ENCODE results near the gene SLC35F3. TPM values are rescaled to one million over a fixed set of nuclear protein-coding genes. Genes with fewer than 3 reads are reported as not detected.
A peak's percentile ranks its signal among the peaks of the same experiment; 100 is the strongest.

The SLC35F3 gene
- total RNA-seq, 8 experiments from 2014 or later: 0.46 to 2.1 (median 0.71) TPM; not detected in 3

- in situ Hi-C loops (cut with MboI; ENCODE audit: low pct_unique_long_range_greater_than_20kb in 2 of 9, low sequenced_read_pairs in 9 of 9, unreplicated experiment in 9 of 9): loop anchor here in 2 of 9 experiments (25.0 kb wide), 2 partner anchors 185 to 960 kb away; no protein-coding TSS in a partner anchor
- H3K4me1 ChIP-seq (replicated peaks in 1 of 2): peaks cover 2 to 18% of the 10 kb centered on the region in 2 donors
- ATAC-seq (replicated peaks in 6 of 8): peak in 3 of 8 experiments; percentile 32 to 86 (median 33)
- no peak overlapping the region for H3K27ac ChIP-seq
- 0 to 64% (median 24%) methylated on average over 1 to 4 of the region's 4 CpGs for WGBS, 10 experiments
- no peak overlapping the region for H3K4me3 ChIP-seq
Measured at GRCh38 chr1:234127026-234127671, 222.7 kb downstream of the SLC35F3 start.

- no peak overlapping the region for H3K4me3 ChIP-seq
- WGBS, 10 experiments: 67 to 100% (median 89%) methylated on average over 1 to 2 of the region's 2 CpGs; no CpG with 5 or more reads in 1 of the 10 experiments
- in situ Hi-C loops (cut with MboI; ENCODE audit: low pct_unique_long_range_greater_than_20kb in 2 of 9, low sequenced_read_pairs in 9 of 9, unreplicated experiment in 9 of 9): loop anchor here in 2 of 9 experiments (25.0 kb wide), 2 partner anchors 180 to 955 kb away; no protein-coding TSS in a partner anchor
- H3K27ac ChIP-seq: no peak overlapping the region
- ATAC-seq (replicated peaks in 6 of 8): no peak
- H3K4me1 ChIP-seq (replicated peaks in 1 of 2): peaks cover 2 to 6% of the 10 kb centered on the region in 2 donors
Measured at GRCh38 chr1:234132795-234133194, 228.3 kb downstream of the SLC35F3 start.

- Histone ChIP-seq H3K4me3 (no peak overlapping the region), H3K27ac (no peak overlapping the region), H3K4me1 (replicated peaks in 1 of 2) (no peaks in the 10 kb centered on the region)
- in situ Hi-C loops (cut with MboI; ENCODE audit: low pct_unique_long_range_greater_than_20kb in 2 of 9, low sequenced_read_pairs in 9 of 9, unreplicated experiment in 9 of 9): loop anchor here in 2 of 9 experiments (25.0 kb wide), 2 partner anchors 177 to 952 kb away; no protein-coding TSS in a partner anchor
- ATAC-seq (replicated peaks in 6 of 8): no peak
- 0 to 100% (median 90%) methylated on average over 1 to 5 of the region's 5 CpGs; no CpG with 5 or more reads in 3 of the 10 experiments for WGBS, 10 experiments
Measured at GRCh38 chr1:234134878-234135277, 230.4 kb downstream of the SLC35F3 start.

GRCh38 chr1:234135501-234135900 lies 231.0 kb downstream of the SLC35F3 start:
- 11 to 87% (median 70%) methylated on average over 1 to 4 of the region's 4 CpGs; no CpG with 5 or more reads in 1 of the 10 experiments for WGBS, 10 experiments
- ATAC-seq (replicated peaks in 6 of 8): no peak
- no peak overlapping the region for H3K4me3 ChIP-seq
- no peaks in the 10 kb centered on the region for H3K4me1 ChIP-seq (replicated peaks in 1 of 2)
- H3K27ac ChIP-seq: no peak overlapping the region
- in situ Hi-C loops (cut with MboI; ENCODE audit: low pct_unique_long_range_greater_than_20kb in 2 of 9, low sequenced_read_pairs in 9 of 9, unreplicated experiment in 9 of 9): loop anchor here in 2 of 9 experiments (25.0 kb wide), 2 partner anchors 177 to 952 kb away; no protein-coding TSS in a partner anchor

DNA sequence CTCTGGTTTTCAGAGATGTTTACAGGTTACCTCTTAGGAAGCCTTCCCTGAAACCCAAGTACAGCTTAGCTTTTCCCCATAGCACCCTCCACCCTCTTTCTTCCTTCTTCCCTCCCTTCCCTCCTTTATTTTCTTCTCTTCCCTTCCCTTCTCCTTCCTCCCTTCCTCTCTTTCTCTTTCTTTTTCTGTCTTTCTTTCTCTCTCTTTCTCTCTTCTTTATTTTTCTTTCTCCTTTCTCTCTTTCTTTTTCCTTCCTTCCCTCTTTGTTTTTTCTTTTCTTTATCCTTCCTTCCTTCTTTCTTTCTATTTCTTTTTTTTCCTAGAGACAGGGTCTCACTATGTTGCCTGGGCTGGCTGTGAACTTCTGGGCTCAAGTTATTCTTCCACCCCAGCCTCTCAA lies 231.6 kb downstream of the SLC35F3 start:
- in situ Hi-C loops (cut with MboI; ENCODE audit: low pct_unique_long_range_greater_than_20kb in 2 of 9, low sequenced_read_pairs in 9 of 9, unreplicated experiment in 9 of 9): loop anchor here in 2 of 9 experiments (25.0 kb wide), 2 partner anchors 176 to 951 kb away; no protein-coding TSS in a partner anchor
- Histone ChIP-seq H3K27ac (no peak overlapping the region), H3K4me1 (replicated peaks in 1 of 2) (no peaks in the 10 kb centered on the region), H3K4me3 (no peak overlapping the region)
- ATAC-seq (replicated peaks in 6 of 8): no peak

- WGBS, 10 experiments: 33 to 100% (median 81%) methylated on average over 3 to 6 of the region's 6 CpGs
- no peak overlapping the region for H3K27ac ChIP-seq
- in situ Hi-C loops (cut with MboI; ENCODE audit: low pct_unique_long_range_greater_than_20kb in 2 of 9, low sequenced_read_pairs in 9 of 9, unreplicated experiment in 9 of 9): loop anchor here in 2 of 9 experiments (25.0 kb wide), 2 partner anchors 172 to 947 kb away; no protein-coding TSS in a partner anchor
- H3K4me1 ChIP-seq (replicated peaks in 1 of 2): no peaks in the 10 kb centered on the region
- H3K4me3 ChIP-seq: no peak overlapping the region
- no peak for ATAC-seq (replicated peaks in 6 of 8)
Measured at GRCh38 chr1:234139966-234140365, 235.5 kb downstream of the SLC35F3 start.

DNA sequence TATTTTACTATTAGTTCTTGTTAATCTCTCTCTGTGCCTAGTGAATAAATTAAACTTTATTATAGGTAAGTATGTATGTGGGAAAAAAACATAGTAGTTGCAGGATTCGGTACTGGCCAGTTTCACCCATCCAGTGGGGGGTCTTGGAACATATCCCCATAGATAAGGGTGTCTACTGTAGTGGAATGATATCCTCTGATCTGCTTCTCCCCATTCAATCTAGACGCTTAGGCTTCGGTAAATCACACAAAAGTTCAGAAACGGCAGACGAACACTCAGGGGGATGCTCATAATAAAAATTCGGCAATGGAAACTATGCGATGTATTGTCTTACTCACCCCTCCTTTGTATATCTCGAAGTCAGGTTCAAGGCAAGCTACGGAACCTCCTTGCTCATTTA lies 235.9 kb downstream of the SLC35F3 start:
- Histone ChIP-seq H3K4me3 (no peak overlapping the region), H3K4me1 (replicated peaks in 1 of 2) (no peaks in the 10 kb centered on the region), H3K27ac (no peak overlapping the region)
- ATAC-seq (replicated peaks in 6 of 8): no peak
- WGBS, 10 experiments: 60 to 100% (median 84%) methylated on average over 1 to 9 of the region's 9 CpGs
- in situ Hi-C loops (cut with MboI; ENCODE audit: low pct_unique_long_range_greater_than_20kb in 2 of 9, low sequenced_read_pairs in 9 of 9, unreplicated experiment in 9 of 9): loop anchor here in 2 of 9 experiments (25.0 kb wide), 2 partner anchors 172 to 947 kb away; no protein-coding TSS in a partner anchor

DNA sequence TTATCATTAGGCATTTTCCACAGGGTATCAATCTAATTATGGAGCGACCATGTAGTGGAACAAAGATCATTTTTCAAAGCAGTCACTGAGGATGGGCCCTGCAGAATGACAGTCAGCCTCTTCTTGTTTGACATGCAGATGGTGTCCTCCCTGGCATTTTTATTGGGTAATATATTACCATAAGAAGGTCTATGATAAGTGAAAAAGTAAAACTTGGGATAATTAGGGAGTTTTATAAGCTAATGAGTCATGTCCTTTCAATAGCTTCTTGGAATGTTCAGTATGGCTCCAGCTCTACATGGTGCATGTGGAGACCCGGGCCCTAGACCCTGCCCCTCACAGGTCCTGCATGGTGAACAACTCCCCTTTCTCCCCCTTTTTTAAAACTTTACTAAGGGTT lies 236.5 kb downstream of the SLC35F3 start:
- in situ Hi-C loops (cut with MboI; ENCODE audit: low pct_unique_long_range_greater_than_20kb in 2 of 9, low sequenced_read_pairs in 9 of 9, unreplicated experiment in 9 of 9): loop anchor here in 2 of 9 experiments (25.0 kb wide), 2 partner anchors 171 to 946 kb away; no protein-coding TSS in a partner anchor
- 0 to 100% (median 73%) methylated on average over 1 to 2 of the region's 2 CpGs; no CpG with 5 or more reads in 1 of the 10 experiments for WGBS, 10 experiments
- H3K27ac ChIP-seq: no peak overlapping the region
- ATAC-seq (replicated peaks in 6 of 8): no peak
- no peaks in the 10 kb centered on the region for H3K4me1 ChIP-seq (replicated peaks in 1 of 2)
- H3K4me3 ChIP-seq: no peak overlapping the region

DNA sequence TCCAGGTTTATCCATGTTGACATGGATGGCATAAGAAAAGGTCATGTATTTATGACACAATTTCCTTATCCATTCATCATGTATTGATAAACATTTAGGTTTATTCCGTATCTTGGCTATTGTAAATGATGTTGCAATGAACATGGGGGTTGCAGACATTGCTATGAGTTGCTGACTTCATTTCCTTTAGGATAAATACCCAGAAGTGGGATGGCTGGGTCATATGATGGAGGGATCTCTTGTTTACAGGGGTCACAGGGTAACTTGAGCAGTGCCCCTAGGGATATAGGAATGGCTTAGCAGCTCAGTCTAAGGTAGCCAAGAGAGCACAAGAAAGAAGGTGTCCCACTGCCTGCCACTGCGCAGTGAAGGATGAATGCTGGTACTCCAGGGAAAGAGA lies 239.2 kb downstream of the SLC35F3 start:
- in situ Hi-C loops (cut with MboI; ENCODE audit: low pct_unique_long_range_greater_than_20kb in 2 of 9, low sequenced_read_pairs in 9 of 9, unreplicated experiment in 9 of 9): loop anchor here in 2 of 9 experiments (25.0 kb wide), 2 partner anchors 169 to 944 kb away; no protein-coding TSS in a partner anchor
- WGBS, 10 experiments: 0 to 93% (median 69%) methylated on average over 1 to 2 of the region's 2 CpGs
- no peak overlapping the region for H3K27ac ChIP-seq

GRCh38 chr1:234144901-234145300 lies 240.4 kb downstream of the SLC35F3 start:
- 20 to 100% (median 92%) methylated on average over 1 to 4 of the region's 4 CpGs for WGBS, 10 experiments
- H3K4me1 ChIP-seq (replicated peaks in 1 of 2): no peaks in the 10 kb centered on the region
- in situ Hi-C loops (cut with MboI; ENCODE audit: low pct_unique_long_range_greater_than_20kb in 2 of 9, low sequenced_read_pairs in 9 of 9, unreplicated experiment in 9 of 9): loop anchor here in 2 of 9 experiments (25.0 kb wide), 2 partner anchors 167 to 942 kb away; no protein-coding TSS in a partner anchor
- no peak overlapping the region for H3K4me3 ChIP-seq
- no peak for ATAC-seq (replicated peaks in 6 of 8)
- no peak overlapping the region for H3K27ac ChIP-seq

More for the DNA sequence above, 239.2 kb downstream of the SLC35F3 start:
- no peak for ATAC-seq (replicated peaks in 6 of 8)
- no peak overlapping the region for H3K4me3 ChIP-seq
- no peaks in the 10 kb centered on the region for H3K4me1 ChIP-seq (replicated peaks in 1 of 2)

DNA sequence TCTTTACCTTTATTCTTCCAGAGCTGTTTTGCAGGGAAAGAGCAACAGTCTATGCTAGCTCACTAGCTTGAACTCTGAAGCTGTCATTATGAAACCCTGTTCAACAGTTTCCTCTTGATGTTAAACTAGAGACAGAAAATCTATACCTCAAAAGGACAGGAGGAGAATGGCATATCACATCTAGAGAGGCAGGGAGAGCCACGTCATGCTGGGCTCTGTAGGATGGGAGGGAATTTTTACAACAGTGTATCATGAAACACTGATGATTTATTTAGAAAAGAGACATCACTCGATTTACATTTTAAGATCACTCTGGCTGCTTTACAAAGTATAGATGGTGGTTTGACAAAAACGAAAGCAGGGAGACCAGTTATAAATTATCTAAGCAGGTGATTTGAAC lies 243.9 kb downstream of the SLC35F3 start:
- no peak for ATAC-seq (replicated peaks in 6 of 8)
- 0 to 96% (median 62%) methylated on average over 2 to 3 of the region's 3 CpGs for WGBS, 10 experiments
- no peaks in the 10 kb centered on the region for H3K4me1 ChIP-seq (replicated peaks in 1 of 2)
- H3K4me3 ChIP-seq: no peak overlapping the region
- in situ Hi-C loops (cut with MboI; ENCODE audit: low pct_unique_long_range_greater_than_20kb in 2 of 9, low sequenced_read_pairs in 9 of 9, unreplicated experiment in 9 of 9): loop anchor here in 2 of 9 experiments (25.0 kb wide), 2 partner anchors 164 to 939 kb away; no protein-coding TSS in a partner anchor
- H3K27ac ChIP-seq: no peak overlapping the region

DNA sequence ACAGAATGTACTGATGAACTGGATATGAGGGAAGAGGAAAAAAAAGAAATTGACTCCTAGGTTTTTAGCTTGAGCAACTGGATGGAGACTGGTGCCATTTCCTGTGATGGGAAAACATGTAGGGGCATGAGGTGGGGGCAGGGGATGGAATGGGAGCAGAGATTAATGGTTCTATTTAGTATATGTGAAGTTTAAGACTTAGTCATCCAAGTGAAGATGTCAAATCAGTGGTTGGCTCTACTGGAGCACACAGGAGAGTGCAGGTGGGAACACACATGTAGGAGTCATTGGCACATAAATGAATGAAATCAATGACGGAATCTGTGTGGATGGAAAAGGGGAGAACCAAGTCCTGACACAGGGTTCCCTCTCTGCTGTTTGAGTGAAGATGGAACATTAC lies 244.3 kb downstream of the SLC35F3 start:
- in situ Hi-C loops (cut with MboI; ENCODE audit: low pct_unique_long_range_greater_than_20kb in 2 of 9, low sequenced_read_pairs in 9 of 9, unreplicated experiment in 9 of 9): loop anchor here in 2 of 9 experiments (25.0 kb wide), 2 partner anchors 163 to 938 kb away; no protein-coding TSS in a partner anchor
- WGBS, 10 experiments: 50 to 88% (median 85%) methylated on average over 1 of the region's 1 CpG; no CpG with 5 or more reads in 5 of the 10 experiments
- H3K27ac ChIP-seq: no peak overlapping the region

DNA sequence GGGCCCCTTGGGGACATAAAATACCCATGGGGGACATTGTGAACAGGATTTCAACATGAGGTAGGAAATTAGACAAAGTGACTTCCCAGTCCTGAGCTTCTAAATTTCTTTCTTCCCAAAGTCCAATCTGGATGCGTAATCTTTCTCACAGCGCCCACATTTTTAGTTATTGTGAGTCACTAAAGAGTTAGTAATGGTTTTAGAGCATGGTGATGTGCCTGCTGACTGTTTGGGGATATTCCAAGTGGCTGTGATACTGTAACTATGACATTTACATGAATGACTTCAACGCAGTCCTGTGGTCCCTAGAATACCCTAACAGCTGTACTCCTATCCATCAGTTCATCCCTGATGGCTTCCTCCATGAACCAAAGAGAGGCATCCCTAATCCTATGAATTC lies 244.7 kb downstream of the SLC35F3 start:
- no peak for ATAC-seq (replicated peaks in 6 of 8)
- in situ Hi-C loops (cut with MboI; ENCODE audit: low pct_unique_long_range_greater_than_20kb in 2 of 9, low sequenced_read_pairs in 9 of 9, unreplicated experiment in 9 of 9): loop anchor here in 2 of 9 experiments (25.0 kb wide), 2 partner anchors 163 to 938 kb away; no protein-coding TSS in a partner anchor

More for the DNA sequence above, 244.3 kb downstream of the SLC35F3 start:
- ATAC-seq (replicated peaks in 6 of 8): no peak
- no peak overlapping the region for H3K4me3 ChIP-seq
- H3K4me1 ChIP-seq (replicated peaks in 1 of 2): no peaks in the 10 kb centered on the region

More for the DNA sequence above, 244.7 kb downstream of the SLC35F3 start:
- WGBS, 10 experiments: 0 to 100% (median 85%) methylated on average over 1 to 3 of the region's 3 CpGs; no CpG with 5 or more reads in 2 of the 10 experiments
- Histone ChIP-seq H3K4me1 (replicated peaks in 1 of 2) (no peaks in the 10 kb centered on the region), H3K4me3 (no peak overlapping the region), H3K27ac (no peak overlapping the region)

Measured in motor neuron (in vitro differentiated cells).